Mesenchymal stem cell (in vitro differentiated cells and primary cell): ENCODE data around the gene ARHGAP15.

ENCODE experiments used
- DNase-seq: peaks from one replicate; pipeline ENCODE4 v3.0.0-alpha.2; 2013
- H2AFZ ChIP-seq: one replicate; pipeline ENCODE4 v1.6.1; 2013; ENCODE audit warnings: low read depth, mild to moderate bottlenecking, control low read depth, inconsistent platforms, low read length, moderate library complexity
- H2AK5ac ChIP-seq: 2 replicates; pipeline ENCODE4 v1.6.1; 2013; ENCODE audit warnings: low read length, moderate library complexity, mild to moderate bottlenecking, inconsistent platforms; ENCODE audit not compliant: severe bottlenecking
- H2BK120ac ChIP-seq: one replicate; pipeline ENCODE4 v1.6.1; 2013; ENCODE audit warnings: low read depth, mild to moderate bottlenecking, inconsistent platforms, low read length, moderate library complexity
- H2BK12ac ChIP-seq, 2 experiments: one replicate each; pipeline ENCODE4 v1.6.1; 2013; ENCODE audit warnings: inconsistent platforms in 2 of 2, low read length in 2 of 2, mild to moderate bottlenecking in 2 of 2, moderate library complexity in 2 of 2, control low read depth in 1 of 2
- H2BK15ac ChIP-seq: one replicate; pipeline ENCODE4 v1.6.1; 2013; ENCODE audit warnings: mild to moderate bottlenecking, low read depth, inconsistent platforms; ENCODE audit not compliant: poor library complexity, severe bottlenecking
- H2BK5ac ChIP-seq: 2 replicates; pipeline ENCODE4 v1.6.1; 2013; ENCODE audit warnings: low read depth, mild to moderate bottlenecking, low read length, control low read depth, inconsistent platforms; ENCODE audit not compliant: poor library complexity, severe bottlenecking
- H3K14ac ChIP-seq, 2 experiments: one replicate each; pipeline ENCODE4 v1.6.1; 2013; ENCODE audit warnings: inconsistent platforms in 2 of 2, low read length in 2 of 2, control low read depth in 1 of 2, mild to moderate bottlenecking in 1 of 2, moderate library complexity in 1 of 2
- H3K18ac ChIP-seq, 2 experiments: one replicate each; pipeline ENCODE4 v1.6.1; 2013; ENCODE audit warnings: inconsistent platforms in 2 of 2, low read length in 2 of 2, control low read depth in 1 of 2, low read depth in 1 of 2, mild to moderate bottlenecking in 1 of 2
- H3K23ac ChIP-seq, 2 experiments: one replicate each; pipeline ENCODE4 v1.6.1; 2013; ENCODE audit warnings: inconsistent platforms in 2 of 2, low read length in 2 of 2, mild to moderate bottlenecking in 2 of 2, moderate library complexity in 2 of 2, control low read depth in 1 of 2
- H3K27ac ChIP-seq: 2 replicates; pipeline ENCODE4 v1.5.1; 2013; ENCODE audit warnings: mild to moderate bottlenecking, moderate library complexity, low read length, control low read depth, inconsistent platforms; ENCODE audit not compliant: poor library complexity, severe bottlenecking
- H3K27me3 ChIP-seq, 2 experiments: 2 replicates each; pipeline versions ENCODE4 v1.6.1 to v1.7.0; 2013; ENCODE audit warnings: low read length in 2 of 2, mild to moderate bottlenecking in 2 of 2, moderate library complexity in 2 of 2, control low read depth in 1 of 2, inconsistent platforms in 1 of 2; ENCODE audit not compliant: control insufficient read depth in 1 of 2, insufficient read depth in 1 of 2
- H3K36me3 ChIP-seq, 2 experiments: 2 replicates each; pipeline versions ENCODE4 v1.6.1 to v1.7.0; 2013; ENCODE audit warnings: low read length in 2 of 2, control low read depth in 1 of 2, inconsistent platforms in 1 of 2, low read depth in 1 of 2, mild to moderate bottlenecking in 1 of 2; ENCODE audit not compliant: insufficient read depth in 2 of 2, control insufficient read depth in 1 of 2
- H3K4ac ChIP-seq, 2 experiments: one replicate each; pipeline ENCODE4 v1.6.1; 2013; ENCODE audit warnings: inconsistent platforms in 2 of 2, low read length in 2 of 2, mild to moderate bottlenecking in 2 of 2, moderate library complexity in 2 of 2, control low read depth in 1 of 2, low read depth in 1 of 2
- H3K4me1 ChIP-seq: 2 replicates; pipeline ENCODE4 v1.6.1; 2013; ENCODE audit warnings: low read depth, low read length, control low read depth; ENCODE audit not compliant: control insufficient read depth, insufficient read depth
- H3K4me2 ChIP-seq: 2 replicates; pipeline ENCODE4 v1.6.1; 2013; ENCODE audit warnings: low read length, mild to moderate bottlenecking, inconsistent platforms; ENCODE audit not compliant: poor library complexity, severe bottlenecking
- H3K4me3 ChIP-seq, 2 experiments: 2 replicates each; pipeline versions ENCODE4 v1.5.1 to v1.7.0; 2013; ENCODE audit warnings: low read length in 2 of 2, mild to moderate bottlenecking in 2 of 2, control low read depth in 1 of 2, low read depth in 1 of 2; ENCODE audit not compliant: insufficient read depth in 1 of 2
- H3K79me1 ChIP-seq: replicated peaks from 2 replicates; pipeline ENCODE4 v1.6.1; 2013; ENCODE audit warnings: mild to moderate bottlenecking, control low read depth, low read length, inconsistent platforms; ENCODE audit not compliant: poor library complexity, severe bottlenecking
- H3K9ac ChIP-seq: 2 replicates; pipeline ENCODE4 v1.7.0; 2013; ENCODE audit warnings: mild to moderate bottlenecking, low read length, moderate library complexity
- H3K9me3 ChIP-seq: 2 replicates; pipeline ENCODE4 v1.7.0; 2013; ENCODE audit warnings: mild to moderate bottlenecking, low read length; ENCODE audit not compliant: control insufficient read depth
- H4K8ac ChIP-seq: one replicate; pipeline ENCODE4 v1.6.1; 2013; ENCODE audit warnings: inconsistent platforms, mild to moderate bottlenecking, low read length, moderate library complexity
- H4K91ac ChIP-seq: one replicate; pipeline ENCODE4 v1.6.1; 2013; ENCODE audit warnings: mild to moderate bottlenecking, low read length, inconsistent platforms
- WGBS: methylation state at CpG from one replicate; pipeline ENCODE4 v1.1.7; 2013; ENCODE audit warnings: mixed read lengths; 5-methylcytosine and 5-hydroxymethylcytosine counted together

The ARHGAP15 gene

GRCh38 chr2:143803936-143804335, 674.7 kb downstream of the ARHGAP15 start:
- Histone ChIP-seq H4K91ac (no peak overlapping the region), H2AFZ (no peak overlapping the region), H3K4me3 (no peak overlapping the region), H2BK120ac (no peak overlapping the region), H2AK5ac (no peak overlapping the region), H2BK5ac (no peak overlapping the region), H3K27ac (no peak overlapping the region), H3K79me1 (no peaks in the 10 kb centered on the region), H3K4me1 (no peaks in the 10 kb centered on the region), H3K4me2 (no peak overlapping the region), H3K27me3 (no peaks in the 10 kb centered on the region), H3K36me3 (no peaks in the 10 kb centered on the region), H3K9me3 (no peaks in the 10 kb centered on the region), H3K18ac (no peak overlapping the region), H3K9ac (no peak overlapping the region), H2BK12ac (no peak overlapping the region), H3K4ac (no peak overlapping the region), H3K23ac (no peak overlapping the region), H4K8ac (no peak overlapping the region), H2BK15ac (no peak overlapping the region), H3K14ac (no peak overlapping the region)
- DNase-seq = peak; percentile 6
- 96% methylated on average over 2 of the region's 3 CpGs for WGBS

GRCh38 chr2:143805666-143806065, 676.4 kb downstream of the ARHGAP15 start:
- no peak for DNase-seq
- H3K14ac ChIP-seq = no peak overlapping the region
- no peak overlapping the region for H3K27ac ChIP-seq
- H3K36me3 ChIP-seq = no peaks in the 10 kb centered on the region
- H3K4me3 ChIP-seq = no peak overlapping the region
- no peaks in the 10 kb centered on the region for H3K79me1 ChIP-seq
- no peak overlapping the region for H2BK5ac ChIP-seq
- no peak overlapping the region for H4K8ac ChIP-seq
- no peak overlapping the region for H3K18ac ChIP-seq
- no peak overlapping the region for H2AK5ac ChIP-seq
- no peak overlapping the region for H2BK15ac ChIP-seq
- no peaks in the 10 kb centered on the region for H3K4me1 ChIP-seq
- no peak overlapping the region for H2AFZ ChIP-seq
- H3K27me3 ChIP-seq = no peaks in the 10 kb centered on the region
- no peak overlapping the region for H3K4ac ChIP-seq
- no peaks in the 10 kb centered on the region for H3K9me3 ChIP-seq
- no peak overlapping the region for H4K91ac ChIP-seq
- no peak overlapping the region for H3K23ac ChIP-seq
- H2BK120ac ChIP-seq = no peak overlapping the region
- no peak overlapping the region for H2BK12ac ChIP-seq
- H3K4me2 ChIP-seq = no peak overlapping the region
- H3K9ac ChIP-seq = no peak overlapping the region

GRCh38 chr2:143807192-143807591, 678.0 kb downstream of the ARHGAP15 start:
- Histone ChIP-seq H2AFZ (no peak overlapping the region), H4K91ac (no peak overlapping the region), H2AK5ac (no peak overlapping the region), H3K9ac (no peak overlapping the region), H3K79me1 (no peaks in the 10 kb centered on the region), H3K4me2 (no peak overlapping the region), H2BK15ac (no peak overlapping the region), H3K27ac (no peak overlapping the region), H3K9me3 (no peaks in the 10 kb centered on the region), H4K8ac (no peak overlapping the region), H3K36me3 (no peaks in the 10 kb centered on the region), H2BK12ac (no peak overlapping the region), H2BK120ac (no peak overlapping the region), H3K14ac (no peak overlapping the region), H3K4ac (no peak overlapping the region), H3K4me3 (no peak overlapping the region), H3K4me1 (no peaks in the 10 kb centered on the region), H3K18ac (no peak overlapping the region), H3K27me3 (no peaks in the 10 kb centered on the region), H2BK5ac (no peak overlapping the region), H3K23ac (no peak overlapping the region)
- DNase-seq = no peak
- WGBS = no CpG with 5 or more reads among the region's 1 CpG

- H2BK120ac ChIP-seq = no peak overlapping the region
Observed at GRCh38 chr2:143807671-143808070, 678.5 kb downstream of the ARHGAP15 start.

More at GRCh38 chr2:143807671-143808070, 678.5 kb downstream of the ARHGAP15 start:
- Histone ChIP-seq H3K4ac (no peak overlapping the region), H3K14ac (no peak overlapping the region), H3K9ac (no peak overlapping the region), H4K91ac (no peak overlapping the region), H4K8ac (no peak overlapping the region), H3K4me1 (no peaks in the 10 kb centered on the region), H3K4me2 (no peak overlapping the region), H3K9me3 (no peaks in the 10 kb centered on the region), H3K27me3 (no peaks in the 10 kb centered on the region), H3K4me3 (no peak overlapping the region), H3K27ac (no peak overlapping the region), H2BK5ac (no peak overlapping the region), H2AFZ (no peak overlapping the region), H2BK15ac (no peak overlapping the region), H3K23ac (no peak overlapping the region), H2BK12ac (peak overlapping the region in 1 of 2 experiments; percentile 27), H3K18ac (no peak overlapping the region), H3K79me1 (no peaks in the 10 kb centered on the region), H2AK5ac (no peak overlapping the region), H3K36me3 (no peaks in the 10 kb centered on the region)
- peak; percentile 42 for DNase-seq
- WGBS = 100% methylated on average over 1 of the region's 1 CpG
